ENCODE results near the gene CORO7.

GRCh38 chr16:4384509-4384942 lies 31.9 kb downstream of the CORO7 start:
- TF ChIP-seq CTCF (conservative IDR thresholded peaks at IDR 0.05; ENCODE audit: low read depth, low read length) (no peak), EZH2phosphoT487 (IDR thresholded peaks at IDR 0.05; ENCODE audit: borderline replicate concordance, low read length) (no peak)
